CD4-positive, alpha-beta T cell treated with Interleukin-15 for 1 hour (primary cell): ENCODE results near the gene ARID4B.
A peak's percentile ranks its signal among the peaks of the same experiment; 100 is the strongest.
"Not testable (repeated sequence)": the region's sequence is repeated elsewhere in the genome, so short reads cannot be mapped to it uniquely, and the experiment has no call there.

Source experiments
- DNase-seq: peaks from one replicate; pipeline ENCODE4 v3.0.0-alpha.2; 2020

Gene ARID4B

GRCh38 chr1:235265900-235266299, 62.1 kb downstream of the ARID4B start:
- no peak for DNase-seq

GRCh38 chr1:235264327-235264726, 63.7 kb downstream of the ARID4B start:
- DNase-seq, result no peak

GRCh38 chr1:235262539-235262938, 65.4 kb downstream of the ARID4B start:
- no peak for DNase-seq

GRCh38 chr1:235261243-235261642, 66.7 kb downstream of the ARID4B start:
- DNase-seq, result no peak

- no peak for DNase-seq
Measured at GRCh38 chr1:235259133-235259778, 68.7 kb downstream of the ARID4B start.

GRCh38 chr1:235258068-235258467, 69.9 kb downstream of the ARID4B start:
- DNase-seq, result not testable (repeated sequence)

GRCh38 chr1:235254721-235255120, 73.3 kb downstream of the ARID4B start:
- no peak for DNase-seq

GRCh38 chr1:235253219-235253962, 74.6 kb downstream of the ARID4B start:
- peak; percentile 61 for DNase-seq

GRCh38 chr1:235250430-235250829, 77.5 kb downstream of the ARID4B start:
- DNase-seq, result no peak

GRCh38 chr1:235246022-235246948, 81.7 kb downstream of the ARID4B start:
- no peak for DNase-seq

GRCh38 chr1:235244974-235245592, 82.9 kb downstream of the ARID4B start:
- DNase-seq, result no peak

- DNase-seq, result no peak
Measured at GRCh38 chr1:235240960-235241359, 87.0 kb downstream of the ARID4B start.

- no peak for DNase-seq
Measured at GRCh38 chr1:235239851-235240250, 88.1 kb downstream of the ARID4B start.

- no peak for DNase-seq
Measured at GRCh38 chr1:235238558-235238957, 89.4 kb downstream of the ARID4B start.

GRCh38 chr1:235236128-235236527, 91.9 kb downstream of the ARID4B start:
- no peak for DNase-seq

GRCh38 chr1:235229868-235230267, 98.1 kb downstream of the ARID4B start:
- DNase-seq, result no peak

GRCh38 chr1:235227414-235227813, 100.6 kb downstream of the ARID4B start:
- DNase-seq, result no peak

- no peak for DNase-seq
Measured at GRCh38 chr1:235226933-235227332, 101.0 kb downstream of the ARID4B start.

GRCh38 chr1:235225299-235225698, 102.7 kb downstream of the ARID4B start:
- DNase-seq, result no peak

GRCh38 chr1:235221653-235222375, 106.2 kb downstream of the ARID4B start:
- no peak for DNase-seq

- DNase-seq, result no peak
Measured at GRCh38 chr1:235215453-235215852, 112.5 kb downstream of the ARID4B start.

- DNase-seq, result not testable (repeated sequence)
Measured at GRCh38 chr1:235214962-235215361, 113.0 kb downstream of the ARID4B start.
